ENCODE data around the gene RAB27B. TPM values are rescaled to one million over a fixed set of nuclear protein-coding genes. Genes with fewer than 3 reads are reported as not detected.
"Not testable (repeated sequence)": the region's sequence is repeated elsewhere in the genome, so short reads cannot be mapped to it uniquely, and the experiment has no call there.

RAB27B gene
- total and polyA plus RNA-seq, 5 experiments from 2014 or later = 0.05 to 1.8 (median 0.57) TPM; not detected in 2

DNA sequence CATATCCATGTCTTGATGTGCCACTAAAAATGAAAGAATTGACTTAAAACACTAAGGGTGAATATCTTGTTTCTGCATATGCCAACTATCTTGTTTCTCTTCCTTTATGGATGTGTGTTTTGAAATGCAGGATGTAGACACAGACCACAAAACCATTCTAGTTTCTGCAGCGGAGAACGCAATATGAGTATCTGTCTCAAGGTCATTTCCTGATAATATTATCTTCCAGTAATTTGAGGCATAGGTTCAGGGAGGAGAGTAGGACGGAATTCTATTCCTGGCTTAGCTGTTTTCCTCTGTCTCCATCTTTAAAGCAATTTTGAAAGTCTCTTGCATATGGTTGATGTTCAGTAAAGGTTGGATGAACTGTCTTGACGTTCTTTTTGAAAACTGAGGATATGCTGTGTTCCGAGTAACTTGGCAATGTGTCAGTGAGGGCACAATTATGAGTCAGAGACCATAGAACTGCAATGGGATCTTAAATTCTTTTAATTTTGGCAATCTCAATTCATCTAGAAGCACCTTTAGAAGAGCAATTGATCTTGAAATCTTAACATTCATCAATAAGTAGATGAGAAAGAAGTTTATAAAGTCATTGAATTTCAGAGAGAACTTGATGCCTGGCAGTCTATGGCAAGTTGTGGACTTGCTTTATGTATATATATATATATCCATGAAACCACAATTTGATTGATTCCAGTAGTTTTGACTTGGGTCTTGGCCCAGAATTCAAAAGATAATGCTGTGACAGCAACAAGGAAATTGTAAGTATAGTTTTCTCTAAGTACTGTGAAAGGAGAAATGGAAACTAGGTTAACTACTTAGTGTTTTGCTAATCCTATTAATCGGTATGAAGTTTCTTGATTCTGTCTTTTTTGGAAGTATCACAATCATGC lies 24.8 kb downstream of the RAB27B start:
- Mint-ChIP-seq H3K27ac (no peak overlapping the region), H3K27me3 (peaks cover 0 to 10% (median 2%) of the 10 kb centered on the region in 5 donors), H3K4me3 (no peak overlapping the region), H3K36me3 (no peaks in the 10 kb centered on the region), H3K4me1 (peaks cover 0 to 8% (median 5%) of the 10 kb centered on the region in 4 donors), H3K9me3 (no peaks in the 10 kb centered on the region)
- POLR2A ChIA-PET = no interaction called here
- DNase-seq (no peak), ATAC-seq (no peak)

GRCh38 chr18:54855050-54855449 lies 26.8 kb downstream of the RAB27B start:
- H3K9me3 Mint-ChIP-seq, ATAC-seq, H3K27ac Mint-ChIP-seq, DNase-seq, H3K4me1 Mint-ChIP-seq, POLR2A ChIA-PET, H3K4me3 Mint-ChIP-seq, H3K36me3 Mint-ChIP-seq: not testable (repeated sequence)
- peaks cover 0 to 10% (median 2%) of the 10 kb centered on the region in 5 donors for H3K27me3 Mint-ChIP-seq

DNA sequence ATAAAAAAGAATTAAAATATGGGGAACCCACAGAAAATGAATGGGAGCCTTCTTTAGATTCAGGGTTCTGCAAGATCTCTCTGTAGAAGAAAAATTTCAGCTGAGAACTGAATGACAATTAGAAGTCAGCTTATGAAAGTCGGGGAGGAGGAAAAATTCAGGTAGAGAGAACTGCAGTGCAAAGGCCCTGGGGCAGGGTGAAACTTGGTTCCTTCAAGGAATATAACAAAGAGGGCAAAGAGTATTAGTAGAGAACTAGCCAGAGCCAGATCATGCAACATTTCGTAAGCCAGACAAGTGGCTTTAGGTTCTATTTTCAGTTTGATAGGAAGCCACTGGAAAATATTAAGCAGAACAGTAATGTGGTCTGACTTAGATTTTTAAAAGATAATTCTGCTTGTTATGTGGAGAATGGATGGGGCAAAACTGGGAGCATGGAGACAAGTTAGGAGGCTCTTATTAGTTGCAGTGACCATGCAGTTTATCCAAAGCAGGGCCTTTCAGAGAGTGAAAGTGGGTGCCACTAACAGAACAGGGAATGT lies 27.9 kb downstream of the RAB27B start:
- H3K4me1 Mint-ChIP-seq = peaks cover 0 to 8% (median 5%) of the 10 kb centered on the region in 4 donors
- peaks cover 0 to 10% (median 2%) of the 10 kb centered on the region in 5 donors for H3K27me3 Mint-ChIP-seq
- H3K4me3 Mint-ChIP-seq = no peak overlapping the region
- ATAC-seq = no peak
- H3K9me3 Mint-ChIP-seq = no peaks in the 10 kb centered on the region
- POLR2A ChIA-PET = no interaction called here
- no peak for DNase-seq
- no peaks in the 10 kb centered on the region for H3K36me3 Mint-ChIP-seq
- H3K27ac Mint-ChIP-seq = no peak overlapping the region

DNA sequence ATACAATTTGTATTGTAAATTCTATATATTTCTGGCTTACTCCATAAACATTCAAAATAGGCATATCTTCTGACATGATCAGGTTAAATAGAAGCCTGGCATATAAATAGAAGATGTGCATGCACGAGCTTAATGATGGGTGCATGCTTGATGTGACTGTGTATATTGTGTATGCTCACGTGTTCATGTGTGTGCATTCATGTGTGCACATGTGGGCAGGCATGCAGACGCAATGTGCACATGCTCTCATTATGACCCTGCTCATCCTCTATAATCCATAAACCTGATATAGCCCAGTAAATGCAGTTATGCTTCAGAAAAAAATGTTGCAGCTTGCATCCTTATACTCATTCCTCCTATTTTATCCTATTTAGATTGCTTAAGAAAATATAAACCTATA lies 29.2 kb downstream of the RAB27B start:
- POLR2A ChIA-PET = no interaction called here
- Mint-ChIP-seq H3K36me3 (no peaks in the 10 kb centered on the region), H3K4me1 (peaks cover 0 to 8% (median 4%) of the 10 kb centered on the region in 4 donors), H3K27me3 (peaks cover 0 to 10% (median 2%) of the 10 kb centered on the region in 5 donors), H3K27ac (no peak overlapping the region), H3K9me3 (no peaks in the 10 kb centered on the region), H3K4me3 (no peak overlapping the region)
- ATAC-seq (no peak), DNase-seq (no peak)

DNA sequence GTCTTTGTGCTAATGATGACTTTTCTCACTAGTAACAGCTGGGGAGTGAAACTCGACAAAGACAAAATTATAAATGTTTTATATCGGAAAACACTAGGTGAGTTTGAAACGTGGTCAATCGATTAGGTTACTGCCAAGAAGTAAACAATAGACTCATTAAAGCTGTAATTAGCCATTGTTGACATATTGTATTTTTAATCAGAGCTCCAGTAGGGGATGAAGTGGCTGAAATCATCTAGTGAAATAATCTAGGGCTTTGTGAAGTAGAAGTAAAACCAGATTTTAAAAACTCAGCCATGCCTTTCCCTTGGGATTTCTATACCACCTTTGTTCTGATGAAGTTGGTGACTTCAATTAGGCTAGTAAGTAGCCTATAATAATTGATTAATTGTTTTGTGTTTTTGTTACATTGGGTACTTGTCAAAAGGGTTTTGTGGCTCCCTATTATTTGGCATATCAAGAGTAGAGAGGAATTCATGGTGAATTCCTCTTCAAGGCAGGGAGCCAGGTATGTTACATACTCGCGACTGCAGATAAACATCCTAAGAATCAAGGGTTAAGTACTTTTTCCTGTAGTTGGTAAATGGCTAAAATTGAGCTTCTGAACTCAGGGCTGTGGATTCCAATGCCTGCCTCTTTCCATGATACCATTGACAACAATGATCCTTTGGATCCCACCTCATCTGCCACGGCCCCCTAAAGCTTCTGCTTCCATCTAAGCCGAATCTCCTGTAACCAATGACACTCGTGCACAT lies 31.6 kb downstream of the RAB27B start:
- no peaks in the 10 kb centered on the region for H3K36me3 Mint-ChIP-seq
- POLR2A ChIA-PET = no interaction called here
- no peak for ATAC-seq
- no peak overlapping the region for H3K27ac Mint-ChIP-seq
- no peak for DNase-seq
- H3K9me3 Mint-ChIP-seq = no peaks in the 10 kb centered on the region
- H3K4me1 Mint-ChIP-seq = no peaks in the 10 kb centered on the region
- peaks cover 0 to 10% (median 2%) of the 10 kb centered on the region in 5 donors for H3K27me3 Mint-ChIP-seq
- H3K4me3 Mint-ChIP-seq = no peak overlapping the region

- ATAC-seq (no peak), DNase-seq (no peak)
- Mint-ChIP-seq H3K9me3 (no peaks in the 10 kb centered on the region), H3K27me3 (peaks cover 0 to 8% (median 2%) of the 10 kb centered on the region in 5 donors), H3K4me1 (no peaks in the 10 kb centered on the region), H3K27ac (no peak overlapping the region), H3K4me3 (no peak overlapping the region), H3K36me3 (no peaks in the 10 kb centered on the region)
- POLR2A ChIA-PET = no interaction called here
These were observed 32.7 kb downstream of the RAB27B start for GRCh38 chr18:54860941-54861340.

DNA sequence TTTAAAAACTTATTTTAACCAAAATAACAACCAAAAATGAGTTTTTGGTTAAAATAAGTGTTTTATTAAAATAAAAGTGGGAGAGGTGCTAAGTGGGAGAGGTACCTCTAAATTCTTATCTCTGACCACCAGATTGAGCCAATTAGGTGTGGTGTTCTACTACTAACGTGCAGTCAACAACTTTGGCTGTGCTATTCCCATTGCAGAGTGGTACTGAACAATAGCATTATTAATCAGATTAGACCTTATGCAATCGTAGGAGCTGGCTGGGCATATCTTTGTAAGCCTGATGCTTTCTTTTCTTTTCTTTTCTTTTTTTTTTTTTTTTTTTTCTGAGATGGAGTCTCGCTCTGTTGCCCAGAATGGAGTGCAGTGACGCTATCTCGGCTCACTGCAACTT lies 38.9 kb downstream of the RAB27B start:
- Mint-ChIP-seq H3K9me3 (peaks cover 0 to 2% (median 0%) of the 10 kb centered on the region in 9 donors), H3K36me3 (no peaks in the 10 kb centered on the region), H3K4me3 (no peak overlapping the region), H3K27me3 (peaks cover 0 to 5% (median 0%) of the 10 kb centered on the region in 5 donors), H3K27ac (no peak overlapping the region), H3K4me1 (no peaks in the 10 kb centered on the region)
- DNase-seq (no peak), ATAC-seq (no peak)
- POLR2A ChIA-PET = no interaction called here

DNA sequence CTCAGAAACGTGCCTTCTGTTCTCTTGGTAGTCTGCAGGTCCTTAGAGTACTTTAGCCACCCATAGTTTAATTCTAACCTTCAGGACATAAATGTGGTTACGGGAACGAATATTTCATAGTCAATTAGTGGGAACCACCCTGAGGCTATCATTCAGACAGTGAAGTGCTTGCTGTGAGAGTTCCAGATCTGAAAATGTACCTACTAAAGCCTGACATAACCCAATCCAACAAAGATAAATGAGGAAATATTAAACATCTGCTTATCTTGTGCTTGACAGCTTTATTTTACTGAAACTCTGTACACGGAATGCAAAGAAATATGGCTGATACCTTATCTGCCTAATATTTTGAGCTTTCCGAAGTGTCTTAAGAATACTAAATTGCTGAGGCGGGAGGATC lies 43.0 kb downstream of the RAB27B start:
- POLR2A ChIA-PET = no interaction called here
- ATAC-seq = no peak

GRCh38 chr18:54872681-54873080 lies 44.4 kb downstream of the RAB27B start:
- Mint-ChIP-seq H3K27me3 (peaks cover 0 to 7% (median 0%) of the 10 kb centered on the region in 5 donors), H3K27ac (no peak overlapping the region)
- no peak for ATAC-seq

More for the DNA sequence above, 43.0 kb downstream of the RAB27B start:
- no peak overlapping the region for H3K4me3 Mint-ChIP-seq
- no peak overlapping the region for H3K27ac Mint-ChIP-seq
- H3K27me3 Mint-ChIP-seq = peaks cover 0 to 7% (median 0%) of the 10 kb centered on the region in 5 donors
- peaks cover 0 to 2% (median 0%) of the 10 kb centered on the region in 9 donors for H3K9me3 Mint-ChIP-seq
- DNase-seq = no peak
- peaks cover 0 to 5% (median 0%) of the 10 kb centered on the region in 4 donors for H3K4me1 Mint-ChIP-seq
- no peaks in the 10 kb centered on the region for H3K36me3 Mint-ChIP-seq

DNA sequence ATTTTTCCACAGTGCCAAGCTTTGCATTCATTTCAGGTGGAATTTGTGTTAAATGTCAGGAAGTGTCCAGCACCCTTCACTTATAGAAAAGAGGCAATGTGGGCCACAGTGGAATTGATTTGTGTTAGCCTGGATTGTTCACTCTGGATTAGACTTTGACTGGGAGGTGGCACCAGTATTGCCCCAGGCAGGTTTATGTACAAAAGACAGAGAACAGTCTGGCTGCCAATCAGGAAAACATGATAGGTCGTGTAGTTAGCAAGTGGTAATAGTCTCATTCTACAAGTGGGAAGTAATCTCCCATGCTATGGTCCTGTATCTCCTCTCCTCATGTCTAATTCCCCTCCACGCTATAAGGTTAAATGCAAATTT lies 45.6 kb downstream of the RAB27B start:
- POLR2A ChIA-PET = no interaction called here
- Mint-ChIP-seq H3K27ac (no peak overlapping the region), H3K9me3 (no peaks in the 10 kb centered on the region), H3K4me1 (peaks cover 0 to 5% (median 0%) of the 10 kb centered on the region in 4 donors), H3K4me3 (no peak overlapping the region), H3K27me3 (peaks cover 0 to 7% (median 0%) of the 10 kb centered on the region in 5 donors), H3K36me3 (no peaks in the 10 kb centered on the region)
- ATAC-seq (no peak), DNase-seq (no peak)

More at GRCh38 chr18:54872681-54873080, 44.4 kb downstream of the RAB27B start:
- DNase-seq = no peak
- Mint-ChIP-seq H3K36me3 (no peaks in the 10 kb centered on the region), H3K9me3 (peaks cover 0 to 2% (median 0%) of the 10 kb centered on the region in 9 donors), H3K4me3 (no peak overlapping the region), H3K4me1 (peaks cover 0 to 5% (median 0%) of the 10 kb centered on the region in 4 donors)
- POLR2A ChIA-PET = no interaction called here

GRCh38 chr18:54875063-54875462 lies 46.8 kb downstream of the RAB27B start:
- peaks cover 0 to 5% (median 0%) of the 10 kb centered on the region in 4 donors for H3K4me1 Mint-ChIP-seq
- H3K4me3 Mint-ChIP-seq = no peak overlapping the region
- ATAC-seq (no peak), DNase-seq (no peak)
- H3K27ac Mint-ChIP-seq = no peak overlapping the region
- no peaks in the 10 kb centered on the region for H3K36me3 Mint-ChIP-seq
- H3K9me3 Mint-ChIP-seq = no peaks in the 10 kb centered on the region
- H3K27me3 Mint-ChIP-seq = peaks cover 0 to 5% (median 0%) of the 10 kb centered on the region in 5 donors
- POLR2A ChIA-PET = no interaction called here

GRCh38 chr18:54877076-54877475 lies 48.8 kb downstream of the RAB27B start:
- peaks cover 0 to 5% (median 0%) of the 10 kb centered on the region in 5 donors for H3K27me3 Mint-ChIP-seq
- H3K27ac Mint-ChIP-seq = no peak overlapping the region
- no peaks in the 10 kb centered on the region for H3K36me3 Mint-ChIP-seq
- DNase-seq (no peak), ATAC-seq (no peak)
- peaks cover 0 to 5% (median under 1%) of the 10 kb centered on the region in 4 donors for H3K4me1 Mint-ChIP-seq
- POLR2A ChIA-PET = no interaction called here
- no peak overlapping the region for H3K4me3 Mint-ChIP-seq
- H3K9me3 Mint-ChIP-seq = no peaks in the 10 kb centered on the region

DNA sequence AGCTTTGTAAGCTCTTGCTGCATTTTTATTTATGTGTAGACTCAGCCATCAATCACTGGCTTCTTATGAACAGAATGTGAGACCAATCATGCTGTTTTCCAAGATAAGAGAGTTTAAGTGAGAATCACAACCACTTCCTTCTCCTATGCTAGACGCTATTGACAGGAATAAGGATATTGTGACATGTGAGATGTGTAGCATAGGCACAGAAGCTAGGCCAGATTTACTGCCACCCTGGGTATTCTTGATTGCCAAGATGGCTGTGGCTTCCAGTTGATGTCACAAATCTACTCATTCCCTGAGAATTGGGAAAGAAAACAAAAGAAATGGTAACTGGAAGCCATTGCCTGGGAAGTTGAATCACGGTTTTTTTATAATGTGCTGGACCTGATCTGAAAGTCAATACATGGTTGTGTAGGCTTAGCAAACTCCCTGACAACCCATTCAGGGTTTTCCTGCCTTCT lies 49.9 kb downstream of the RAB27B start:
- Mint-ChIP-seq H3K36me3 (no peaks in the 10 kb centered on the region), H3K4me1 (peaks cover 0 to 3% (median under 1%) of the 10 kb centered on the region in 4 donors), H3K27me3 (peaks cover 0 to 8% (median 0%) of the 10 kb centered on the region in 5 donors), H3K27ac (no peak overlapping the region), H3K9me3 (no peaks in the 10 kb centered on the region), H3K4me3 (no peak overlapping the region)
- ATAC-seq (no peak), DNase-seq (no peak)
- POLR2A ChIA-PET = no interaction called here
